Esophagus mucosa (tissue), 1 donor: ENCODE data around the gene LHX3. TPM values are rescaled to one million over a fixed set of nuclear protein-coding genes. Genes with fewer than 3 reads are reported as not detected.

Experiments
- ATAC-seq: fragments of 200-7000 bp; cut with Tn5 transposase; one replicate; pipeline ENCODE4 v1.9.1; 2020
- total RNA-seq: library from RNA; stranded (reverse); gene quantifications from one replicate; pipeline ENCODE4 v1.2.4, GENCODE V29; 2023
- donor health status: DM: yes; HTN: yes; CAD: no.

The LHX3 gene
- total RNA-seq, 1 donor from 2014 or later = 0.08 TPM

- no peak for ATAC-seq
These were observed 12.4 kb downstream of the LHX3 start for GRCh38 chr9:136192289-136193126.

GRCh38 chr9:136191960-136192286 is 13.0 kb downstream of the LHX3 start:
- no peak for ATAC-seq

GRCh38 chr9:136191099-136191959 is 13.6 kb downstream of the LHX3 start:
- ATAC-seq = no peak

GRCh38 chr9:136190656-136191055 is 14.3 kb downstream of the LHX3 start:
- ATAC-seq = no peak

GRCh38 chr9:136190237-136190601 is 14.7 kb downstream of the LHX3 start:
- ATAC-seq = no peak

- ATAC-seq = no peak
These were observed 15.3 kb downstream of the LHX3 start for GRCh38 chr9:136189394-136190236.

- no peak for ATAC-seq
These were observed 17.0 kb downstream of the LHX3 start for GRCh38 chr9:136187683-136188586.

GRCh38 chr9:136187197-136187596 is 17.7 kb downstream of the LHX3 start:
- no peak for ATAC-seq

GRCh38 chr9:136186386-136186785 is 18.5 kb downstream of the LHX3 start:
- ATAC-seq = no peak

- ATAC-seq = no peak
These were observed 19.1 kb downstream of the LHX3 start for GRCh38 chr9:136185596-136186366.

GRCh38 chr9:136185066-136185465 is 19.9 kb downstream of the LHX3 start:
- no peak for ATAC-seq

GRCh38 chr9:136182850-136183422 is 22.0 kb downstream of the LHX3 start:
- ATAC-seq = no peak

- no peak for ATAC-seq
These were observed 22.5 kb downstream of the LHX3 start for GRCh38 chr9:136182420-136182787.

GRCh38 chr9:136181784-136182419 is 23.0 kb downstream of the LHX3 start:
- no peak for ATAC-seq

- no peak for ATAC-seq
These were observed 24.3 kb downstream of the LHX3 start for GRCh38 chr9:136180586-136180985.

- no peak for ATAC-seq
These were observed 25.2 kb downstream of the LHX3 start for GRCh38 chr9:136179761-136180160.

GRCh38 chr9:136179101-136179616 is 25.8 kb downstream of the LHX3 start:
- no peak for ATAC-seq

GRCh38 chr9:136178773-136179075 is 26.2 kb downstream of the LHX3 start:
- ATAC-seq = no peak

GRCh38 chr9:136178061-136178772 is 26.7 kb downstream of the LHX3 start:
- ATAC-seq = no peak

GRCh38 chr9:136177224-136177623 is 27.7 kb downstream of the LHX3 start:
- no peak for ATAC-seq
